GM18498 (cell line): ENCODE measurements around the gene MAGED2.
"Not testable (repeated sequence)": the region's sequence is repeated elsewhere in the genome, so short reads cannot be mapped to it uniquely, and the experiment has no call there.

Experiments
- ATAC-seq: cut with Tn5 transposase; IDR thresholded peaks from one replicate; pipeline ENCODE4 v1.9.1; 2021; ENCODE audit warnings: mild to moderate bottlenecking, moderate library complexity; ENCODE audit not compliant: unreplicated experiment

MAGED2 gene

GRCh38 chrX:54807524-54808108, at the start of gene MAGED2:
TSS of gene MAGED2 (plus strand) at chrX:54807745. CDS start at chrX:54809332, 1,587 bp downstream.
- ATAC-seq: no peak

GRCh38 chrX:54758114-54759055, 49.2 kb upstream of the MAGED2 start:
- no peak for ATAC-seq

GRCh38 chrX:54774391-54775094, 33.0 kb upstream of the MAGED2 start:
- ATAC-seq: not testable (repeated sequence)

GRCh38 chrX:54776061-54776460, 31.5 kb upstream of the MAGED2 start:
- no peak for ATAC-seq

- no peak for ATAC-seq
Observed at GRCh38 chrX:54776987-54777672, 30.4 kb upstream of the MAGED2 start.

- ATAC-seq: no peak
Observed at GRCh38 chrX:54785901-54786300, 21.6 kb upstream of the MAGED2 start.

- no peak for ATAC-seq
Observed at GRCh38 chrX:54786967-54787366, 20.6 kb upstream of the MAGED2 start.

- no peak for ATAC-seq
Observed at GRCh38 chrX:54788446-54788845, 19.1 kb upstream of the MAGED2 start.

GRCh38 chrX:54789405-54789804, 18.1 kb upstream of the MAGED2 start:
- not testable (repeated sequence) for ATAC-seq

- ATAC-seq: no peak
Observed at GRCh38 chrX:54794028-54794427, 13.5 kb upstream of the MAGED2 start.

- no peak for ATAC-seq
Observed at GRCh38 chrX:54794795-54795194, 12.8 kb upstream of the MAGED2 start.

GRCh38 chrX:54798137-54798536, 9.4 kb upstream of the MAGED2 start, which contains the start of gene ITIH6:
TSS of gene ITIH6 (minus strand) at chrX:54798255. CDS start at chrX:54798210, 45 bp downstream.
- ATAC-seq: no peak

- no peak for ATAC-seq
Observed at GRCh38 chrX:54799046-54799445, 8.5 kb upstream of the MAGED2 start.

- peak; percentile 35 for ATAC-seq
Observed at GRCh38 chrX:54808109-54808604, 612 bp downstream of the MAGED2 start.

GRCh38 chrX:54808605-54809483, 1.3 kb downstream of the MAGED2 start:
- peak; percentile 94 for ATAC-seq

GRCh38 chrX:54810532-54810931, 3.0 kb downstream of the MAGED2 start:
- no peak for ATAC-seq

- no peak for ATAC-seq
Observed at GRCh38 chrX:54811301-54811885, 3.8 kb downstream of the MAGED2 start.

- no peak for ATAC-seq
Observed at GRCh38 chrX:54812306-54812705, 4.8 kb downstream of the MAGED2 start.

- no peak for ATAC-seq
Observed at GRCh38 chrX:54817220-54817820, 9.8 kb downstream of the MAGED2 start.
